Astrocyte (in vitro differentiated cells and primary cell): ENCODE measurements around the gene XPO6. TPM values are rescaled to one million over a fixed set of nuclear protein-coding genes. Genes with fewer than 3 reads are reported as not detected.

Experiments
- DNase-seq: peaks from one replicate; pipeline ENCODE4 v3.0.0-alpha.2; 2010; ENCODE audit warnings: low read depth
- FAIRE-seq: peaks from 2 replicates; lab custom pipeline; 2011; peaks lifted over from hg19 to GRCh38; lab: Jason Lieb, UNC
- H2AFZ ChIP-seq: 2 replicates; pipeline ENCODE4 v1.6.0; 2012; ENCODE audit warnings: low read depth, low read length, inconsistent platforms
- H3K27ac ChIP-seq: 2 replicates; pipeline ENCODE4 v1.5.1; 2011; ENCODE audit warnings: low read depth, low read length, inconsistent platforms
- H3K27me3 ChIP-seq: 2 replicates; pipeline ENCODE4 v1.6.0; 2011; ENCODE audit warnings: low read length, inconsistent platforms; ENCODE audit not compliant: insufficient read depth
- H3K36me3 ChIP-seq: 2 replicates; pipeline ENCODE4 v1.5.1; 2011; ENCODE audit warnings: low read length, inconsistent platforms; ENCODE audit not compliant: insufficient read depth
- H3K4me1 ChIP-seq: 2 replicates; pipeline ENCODE4 v1.5.1; 2011; ENCODE audit warnings: low read length, inconsistent platforms; ENCODE audit not compliant: insufficient read depth
- H3K4me2 ChIP-seq: 2 replicates; pipeline ENCODE4 v1.6.0; 2012; ENCODE audit warnings: low read length, inconsistent platforms
- H3K4me3 ChIP-seq: 2 replicates; pipeline ENCODE4 v1.5.1; 2011; ENCODE audit warnings: low read depth, mild to moderate bottlenecking, low read length, inconsistent platforms; ENCODE audit not compliant: insufficient read depth
- H3K79me2 ChIP-seq: 2 replicates; pipeline ENCODE4 v1.6.0; 2012; ENCODE audit warnings: mild to moderate bottlenecking, low read length, inconsistent platforms; ENCODE audit not compliant: insufficient read depth
- H3K9ac ChIP-seq: 2 replicates; pipeline ENCODE4 v1.6.0; 2012; ENCODE audit warnings: mild to moderate bottlenecking, low read length, inconsistent platforms
- H3K9me3 ChIP-seq: 2 replicates; pipeline ENCODE4 v1.5.1; 2012; ENCODE audit warnings: low read depth, mild to moderate bottlenecking, low read length, inconsistent platforms; ENCODE audit not compliant: insufficient read depth
- H4K20me1 ChIP-seq: 2 replicates; pipeline ENCODE4 v1.6.0; 2012; ENCODE audit warnings: low read length, inconsistent platforms; ENCODE audit not compliant: insufficient read depth
- H3K27ac Mint-ChIP-seq: one replicate; pipeline ENCODE4 v1.8.0; 2021; ENCODE audit warnings: mild to moderate bottlenecking, mixed read lengths; ENCODE audit not compliant: unreplicated experiment
- H3K27me3 Mint-ChIP-seq: one replicate; pipeline ENCODE4 v1.8.0; 2021; ENCODE audit warnings: low read depth, mixed read lengths; ENCODE audit not compliant: unreplicated experiment
- H3K36me3 Mint-ChIP-seq: one replicate; pipeline ENCODE4 v1.8.0; 2021; ENCODE audit warnings: low read depth, mixed read lengths; ENCODE audit not compliant: unreplicated experiment
- H3K4me1 Mint-ChIP-seq: one replicate; pipeline ENCODE4 v1.8.0; 2021; ENCODE audit warnings: low read depth, mixed read lengths; ENCODE audit not compliant: unreplicated experiment
- H3K4me3 Mint-ChIP-seq: one replicate; pipeline ENCODE4 v1.8.0; 2021; ENCODE audit warnings: mild to moderate bottlenecking, moderate library complexity, mixed read lengths; ENCODE audit not compliant: unreplicated experiment
- H3K9me3 Mint-ChIP-seq: one replicate; pipeline ENCODE4 v1.8.0; 2021; ENCODE audit warnings: mild to moderate bottlenecking, mixed read lengths; ENCODE audit not compliant: unreplicated experiment
- CTCF ChIP-seq: IDR thresholded peaks from 2 replicates; pipeline ENCODE4 v1.5.1; 2011; ENCODE audit warnings: low read depth, mild to moderate bottlenecking, inconsistent platforms, low read length, moderate library complexity; ENCODE audit not compliant: insufficient read depth
- EZH2 ChIP-seq: IDR thresholded peaks from 2 replicates; pipeline ENCODE4 v1.6.1; 2012; ENCODE audit warnings: mild to moderate bottlenecking, low read length, inconsistent platforms; ENCODE audit not compliant: insufficient read depth
- total RNA-seq: library from RNA; stranded (reverse); gene quantifications from 2 replicates; pipeline ENCODE4 v1.2.1, GENCODE V29; 2021

Gene XPO6
- total RNA-seq, 1 donor from 2014 or later = 135 TPM

- Mint-ChIP-seq H3K27me3 (no peaks in the 10 kb centered on the region), H3K36me3 (peaks cover 16% of the 10 kb centered on the region), H3K4me1 (peaks cover 43% of the 10 kb centered on the region), H3K27ac (no peak overlapping the region), H3K9me3 (no peaks in the 10 kb centered on the region), H3K4me3 (peak overlapping the region; percentile 2)
- Histone ChIP-seq H3K9me3 (no peaks in the 10 kb centered on the region), H3K27me3 (no peaks in the 10 kb centered on the region), H2AFZ (no peak overlapping the region), H3K4me1 (peaks cover 24% of the 10 kb centered on the region), H3K9ac (no peak overlapping the region), H3K79me2 (peaks cover 89% of the 10 kb centered on the region), H4K20me1 (peaks cover 52% of the 10 kb centered on the region), H3K4me3 (no peak overlapping the region), H3K27ac (no peak overlapping the region), H3K36me3 (peaks cover 5% of the 10 kb centered on the region), H3K4me2 (no peak overlapping the region)
- no peak for TF ChIP-seq EZH2
- TF ChIP-seq CTCF = no peak
- FAIRE-seq (no peak), DNase-seq (no peak)
Observed at GRCh38 chr16:28196387-28196987, 15.3 kb downstream of the XPO6 start.

- peaks cover 13% of the 10 kb centered on the region for H3K36me3 Mint-ChIP-seq
- Histone ChIP-seq H3K9ac (no peak overlapping the region), H3K27me3 (no peaks in the 10 kb centered on the region), H3K9me3 (no peaks in the 10 kb centered on the region), H3K4me3 (no peak overlapping the region), H3K4me1 (peaks cover 24% of the 10 kb centered on the region), H3K79me2 (peaks cover 89% of the 10 kb centered on the region), H3K36me3 (no peaks in the 10 kb centered on the region), H3K4me2 (no peak overlapping the region), H2AFZ (no peak overlapping the region), H3K27ac (no peak overlapping the region), H4K20me1 (peaks cover 50% of the 10 kb centered on the region)
- H3K4me3 Mint-ChIP-seq = no peak overlapping the region
- H3K27me3 Mint-ChIP-seq = no peaks in the 10 kb centered on the region
- DNase-seq = no peak
- no peak for FAIRE-seq
- TF ChIP-seq CTCF (no peak), EZH2 (no peak)
- peaks cover 42% of the 10 kb centered on the region for H3K4me1 Mint-ChIP-seq
- H3K27ac Mint-ChIP-seq = no peak overlapping the region
- H3K9me3 Mint-ChIP-seq = no peaks in the 10 kb centered on the region
Observed at GRCh38 chr16:28195859-28196258, 15.9 kb downstream of the XPO6 start.

DNA sequence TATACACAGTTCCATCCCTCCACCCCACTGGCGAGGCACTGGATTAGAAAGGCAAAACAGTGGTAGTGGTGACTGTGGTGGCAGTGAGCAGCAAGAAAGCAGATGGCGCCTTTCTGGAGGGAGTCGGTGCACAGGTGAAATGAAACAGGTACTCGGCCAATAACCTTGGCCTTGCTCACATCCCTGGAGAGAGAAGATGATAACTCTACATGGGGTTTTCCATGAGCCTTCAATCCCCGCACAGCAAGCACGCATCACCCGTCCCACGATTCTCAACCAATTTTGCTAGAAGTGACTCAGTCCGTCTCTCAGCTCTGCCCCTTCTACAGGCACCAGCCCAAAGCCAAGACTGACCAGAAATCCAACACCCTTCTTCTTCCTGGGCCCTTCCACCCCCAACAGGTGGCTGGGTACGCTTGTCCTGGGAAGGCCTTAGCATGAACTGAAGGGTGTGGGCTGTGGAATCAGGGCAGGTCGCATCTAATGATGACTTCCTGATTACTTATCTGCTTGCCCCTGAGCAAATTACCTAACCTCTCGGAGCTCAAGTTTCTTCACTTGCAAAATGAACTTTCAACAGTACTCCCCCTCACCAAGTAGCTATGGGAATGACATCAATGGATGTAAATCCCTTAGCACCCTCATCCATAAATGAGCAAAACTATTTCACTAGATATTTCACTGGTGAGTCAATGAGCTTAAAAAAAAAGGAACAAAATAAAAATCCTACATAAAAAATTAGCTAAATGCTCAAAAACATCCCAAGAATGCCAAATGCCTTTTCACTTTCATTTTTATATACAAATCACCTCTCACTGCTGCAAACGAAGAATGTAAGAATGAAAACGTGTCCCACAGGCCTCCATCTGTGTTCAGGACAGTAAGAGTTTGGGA is 18.0 kb downstream of the XPO6 start:
- peaks cover 51% of the 10 kb centered on the region for H3K4me1 Mint-ChIP-seq
- H3K79me2 ChIP-seq = peaks cover 91% of the 10 kb centered on the region
- H3K27me3 ChIP-seq = no peaks in the 10 kb centered on the region
- H3K27me3 Mint-ChIP-seq = no peaks in the 10 kb centered on the region
- H3K4me2 ChIP-seq = peak overlapping the region; percentile 77
- peak overlapping the region; percentile 20 for H3K4me3 ChIP-seq
- H3K36me3 Mint-ChIP-seq = peaks cover 15% of the 10 kb centered on the region
- H4K20me1 ChIP-seq = peaks cover 57% of the 10 kb centered on the region
- H3K27ac Mint-ChIP-seq = peak overlapping the region; percentile 89
- no peak overlapping the region for H3K4me3 Mint-ChIP-seq
- TF ChIP-seq EZH2 (no peak), CTCF (no peak)
- no peak for FAIRE-seq
- H3K27ac ChIP-seq = peak overlapping the region; percentile 79
- H2AFZ ChIP-seq = no peak overlapping the region
- peaks cover under 1% of the 10 kb centered on the region for H3K36me3 ChIP-seq
- peak overlapping the region; percentile 38 for H3K9ac ChIP-seq
- no peaks in the 10 kb centered on the region for H3K9me3 Mint-ChIP-seq
- H3K9me3 ChIP-seq = no peaks in the 10 kb centered on the region
- peaks cover 27% of the 10 kb centered on the region for H3K4me1 ChIP-seq
- peak; percentile 95 for DNase-seq
